GM08714 (cell line): ENCODE data around the gene RBM28.
"Not testable (repeated sequence)": the region's sequence is repeated elsewhere in the genome, so short reads cannot be mapped to it uniquely, and the experiment has no call there.

Experiments used
- H3K4me3 ChIP-seq: fragments of 200-500 bp; sonication (Bioruptor generic); 2 replicates; pipeline ENCODE4 v1.5.1; 2014; ENCODE audit warnings: mild to moderate bottlenecking, low read length, inconsistent platforms
- ZNF274 ChIP-seq: IDR thresholded peaks from 2 replicates; pipeline ENCODE4 v1.6.1; 2012; ENCODE audit warnings: mild to moderate bottlenecking, low read depth, low read length

Gene RBM28

DNA sequence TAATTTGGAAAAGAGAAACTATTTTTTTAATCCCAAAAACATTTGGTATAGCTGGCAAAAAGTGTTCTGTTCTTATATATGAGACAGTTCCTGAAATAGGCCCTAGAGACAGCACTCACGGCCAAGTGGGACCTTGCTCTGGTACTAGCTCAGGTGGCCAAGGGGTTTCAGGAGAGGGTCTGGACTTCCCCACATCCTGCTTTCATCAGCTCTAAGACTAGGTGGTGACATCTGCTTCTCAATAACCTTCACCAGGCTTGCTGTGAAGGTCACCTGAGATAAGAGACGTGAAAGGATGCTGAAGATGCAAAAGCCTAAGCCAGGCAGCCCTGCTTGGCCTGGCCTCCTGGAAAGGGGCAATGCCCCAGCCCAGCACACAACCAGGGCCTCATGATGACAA lies 40.6 kb downstream of the RBM28 start:
- no peak overlapping the region for H3K4me3 ChIP-seq
- no peak for TF ChIP-seq ZNF274

DNA sequence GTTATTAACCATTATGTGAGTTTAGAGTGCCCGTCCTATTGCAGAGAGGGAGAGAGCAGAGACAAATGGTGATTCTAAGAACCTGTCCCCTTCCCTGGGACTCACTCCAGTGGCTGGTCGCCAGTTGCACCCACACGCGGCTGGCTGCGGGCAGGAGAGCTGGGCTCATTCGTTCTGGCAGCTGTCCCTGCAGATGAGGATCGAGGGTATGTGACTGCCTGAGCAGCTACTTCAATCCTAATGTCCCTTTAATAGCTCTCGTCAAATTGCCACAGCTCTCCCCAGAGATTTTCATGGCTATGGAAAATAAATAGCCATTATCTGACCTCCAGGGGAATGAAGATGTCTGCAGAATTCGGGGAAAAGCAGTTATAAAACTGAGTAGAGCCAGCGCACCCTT lies 41.6 kb downstream of the RBM28 start:
- no peak for TF ChIP-seq ZNF274
- no peak overlapping the region for H3K4me3 ChIP-seq

DNA sequence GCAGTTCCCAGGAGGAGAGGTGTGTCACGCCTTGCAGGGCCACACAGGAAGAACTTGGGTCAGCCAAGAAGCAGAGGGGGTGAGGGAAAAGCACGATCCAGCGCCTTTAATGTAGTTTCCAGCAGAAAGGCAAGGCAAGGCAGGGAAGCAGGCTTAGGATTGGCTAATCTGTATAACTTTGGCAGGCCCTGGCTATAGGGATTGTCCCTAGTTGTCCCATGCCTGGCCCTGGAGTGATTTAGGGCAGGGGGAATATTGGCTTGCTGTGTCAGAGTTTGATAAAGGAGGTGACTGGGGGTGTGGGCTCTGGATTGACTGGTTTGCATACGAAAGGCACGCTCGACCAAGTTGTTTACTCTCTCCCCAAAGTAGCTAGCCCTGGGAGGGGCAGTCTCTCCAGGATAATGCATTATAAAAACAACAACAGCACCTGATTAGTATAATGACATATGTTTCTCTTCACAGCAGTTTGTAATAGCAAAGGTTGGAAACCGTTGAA lies 44.5 kb downstream of the RBM28 start:
- no peak for TF ChIP-seq ZNF274
- no peak overlapping the region for H3K4me3 ChIP-seq

DNA sequence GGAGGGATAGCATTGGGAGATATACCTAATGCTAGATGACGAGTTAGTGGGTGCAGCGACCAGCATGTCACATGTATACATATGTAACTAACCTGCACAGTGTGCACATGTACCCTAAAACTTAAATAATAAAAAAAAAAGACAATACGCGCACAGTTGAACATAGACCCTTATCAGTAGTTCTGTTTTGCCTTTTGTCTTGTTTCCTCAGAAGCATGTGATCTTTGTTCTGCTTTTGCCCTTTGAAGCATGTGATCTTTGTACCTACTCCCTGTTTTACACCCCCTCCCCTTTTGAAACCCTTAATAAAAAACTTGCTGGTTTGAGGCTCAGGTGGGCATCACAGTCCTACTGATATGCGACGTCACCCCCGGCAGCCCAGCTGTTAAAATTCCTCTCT lies 45.7 kb downstream of the RBM28 start:
- not testable (repeated sequence) for H3K4me3 ChIP-seq

DNA sequence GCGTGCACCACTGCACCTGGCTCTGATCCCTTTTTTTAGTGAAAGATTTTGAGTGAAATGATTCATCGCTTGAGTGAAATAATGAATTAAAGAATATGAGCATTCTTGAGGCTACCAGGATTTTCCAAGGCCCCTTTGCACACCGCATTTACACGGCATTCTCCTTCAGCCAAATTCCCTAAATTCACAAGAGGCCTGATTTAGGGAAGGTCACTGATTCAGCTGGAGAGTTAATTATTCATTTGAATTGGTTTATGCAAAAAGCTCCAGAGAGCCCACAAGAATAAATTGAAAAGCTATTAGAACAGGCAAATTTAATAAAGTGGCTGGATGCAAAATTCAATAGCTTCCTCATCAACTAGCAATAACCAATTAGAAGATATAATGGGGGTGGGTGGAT lies 56.2 kb downstream of the RBM28 start:
- no peak for TF ChIP-seq ZNF274
- H3K4me3 ChIP-seq = no peak overlapping the region

DNA sequence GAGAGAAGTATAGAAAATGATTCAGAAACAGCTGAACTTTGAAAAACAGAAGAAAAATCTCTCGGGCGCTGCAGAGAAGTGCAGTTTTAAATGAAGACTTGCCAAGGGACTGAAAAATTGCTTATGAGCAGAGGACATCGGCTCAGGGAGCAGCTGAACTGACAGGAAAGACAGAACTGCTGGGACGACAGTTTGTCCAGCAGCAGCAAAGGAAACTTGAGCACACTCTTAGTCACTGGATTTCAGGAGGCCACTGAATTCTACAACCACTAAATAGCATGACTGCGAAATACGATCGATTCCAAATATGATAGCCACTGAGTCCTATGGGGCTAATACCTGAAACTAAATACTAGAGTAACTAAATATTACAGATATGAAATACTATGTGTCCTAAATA lies 59.6 kb downstream of the RBM28 start:
- no peak overlapping the region for H3K4me3 ChIP-seq
- no peak for TF ChIP-seq ZNF274

DNA sequence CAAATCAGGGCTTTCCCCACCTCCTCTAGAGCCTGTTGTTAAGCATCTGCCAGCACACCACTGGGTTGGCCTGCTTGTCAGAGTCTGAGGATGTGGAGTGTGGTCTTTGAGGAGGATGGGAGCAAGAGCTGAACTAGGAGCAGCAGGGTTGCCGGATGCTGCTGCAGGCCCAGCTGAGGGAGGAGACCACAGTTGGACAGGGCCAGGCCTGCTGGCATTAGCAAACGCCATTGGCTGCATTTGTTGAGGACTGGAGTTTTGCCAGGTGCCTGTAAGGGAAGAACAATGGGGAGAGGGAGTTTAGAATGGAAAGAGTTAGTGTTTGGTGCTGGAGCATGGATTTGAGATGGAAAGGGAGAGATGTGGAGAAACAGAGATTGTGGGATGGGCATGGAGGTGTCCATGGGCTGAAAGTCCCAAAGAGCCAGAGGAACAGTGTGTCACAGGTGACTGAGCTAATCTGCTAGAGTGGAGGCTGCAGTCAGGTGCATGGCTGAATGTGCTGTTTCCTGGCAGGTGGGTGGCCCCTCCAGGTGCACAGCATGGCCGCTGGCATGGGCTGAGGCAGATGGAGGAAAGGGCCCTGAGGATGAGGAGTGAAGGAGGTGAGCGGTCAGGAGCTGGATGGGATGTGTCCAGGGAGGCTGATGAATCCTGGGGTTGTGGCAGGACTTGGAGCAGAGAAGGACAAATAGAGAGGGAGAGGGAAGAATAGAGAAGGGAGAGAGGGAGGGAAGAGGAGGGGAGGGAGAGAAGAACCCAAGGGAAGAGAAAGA lies 61.9 kb downstream of the RBM28 start:
- H3K4me3 ChIP-seq = no peak overlapping the region
- no peak for TF ChIP-seq ZNF274

DNA sequence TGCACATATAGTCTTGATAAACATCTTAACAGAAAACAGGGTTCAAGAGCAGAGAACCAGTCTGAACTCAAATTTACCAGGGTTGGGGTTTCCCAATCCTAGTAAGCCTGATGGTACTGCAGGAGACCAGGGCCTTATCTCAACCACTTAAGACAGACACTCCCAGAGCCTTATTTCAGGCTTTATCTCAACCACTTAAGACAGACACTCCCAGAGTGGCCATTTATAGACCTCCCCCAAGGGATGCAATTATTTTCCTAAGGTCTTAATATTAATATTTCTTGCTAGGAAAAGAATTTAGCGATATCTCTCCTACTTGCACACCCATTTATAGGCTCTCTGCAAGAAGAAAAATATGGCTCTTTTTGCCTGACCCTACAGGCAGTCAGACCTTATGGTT lies 63.3 kb downstream of the RBM28 start:
- H3K4me3 ChIP-seq = not testable (repeated sequence)

DNA sequence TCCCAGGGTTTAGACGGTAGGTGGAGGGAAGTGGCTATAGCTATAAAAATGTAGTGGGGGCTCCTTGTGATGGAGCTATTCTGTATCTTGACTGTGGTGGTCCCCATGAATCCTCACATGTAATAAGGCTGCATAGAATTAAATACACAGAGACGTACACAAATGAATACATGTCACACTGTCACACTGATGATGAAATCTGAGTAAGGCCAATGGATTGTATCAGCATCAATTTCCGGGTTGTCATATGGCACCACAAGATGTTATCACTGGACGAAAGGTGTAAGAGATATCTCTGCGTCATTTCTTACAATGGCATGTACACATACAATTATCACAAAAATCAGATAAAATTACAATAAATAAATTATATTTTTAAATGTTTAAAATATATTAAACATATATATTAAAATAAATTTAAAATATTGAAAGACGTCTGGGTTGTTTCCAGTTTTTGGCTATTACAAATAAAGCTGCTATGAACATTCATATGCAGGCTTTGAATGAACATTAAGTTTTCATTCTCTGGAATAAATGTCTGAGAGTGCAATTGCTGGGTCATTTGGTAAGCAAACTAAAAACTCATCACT lies 64.5 kb downstream of the RBM28 start:
- no peak for TF ChIP-seq ZNF274
- no peak overlapping the region for H3K4me3 ChIP-seq

DNA sequence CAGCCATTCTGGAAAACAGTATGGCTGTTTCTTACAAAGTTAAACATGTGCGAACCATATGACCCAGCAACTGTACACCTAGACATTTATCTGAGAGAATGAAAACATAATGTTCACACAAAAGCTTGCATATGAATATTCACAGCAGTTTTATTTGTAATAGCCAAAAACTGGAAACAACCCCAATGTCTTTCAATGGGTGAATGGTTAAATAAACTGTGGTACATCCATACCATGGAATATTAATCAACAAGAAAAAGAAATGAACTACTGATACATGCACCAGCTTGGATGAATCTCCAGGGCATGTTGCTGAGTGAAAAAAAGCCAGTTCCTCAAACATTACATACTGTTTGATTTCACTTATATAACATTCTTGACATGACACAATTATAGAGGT lies 65.3 kb downstream of the RBM28 start:
- H3K4me3 ChIP-seq = no peak overlapping the region
- no peak for TF ChIP-seq ZNF274

DNA sequence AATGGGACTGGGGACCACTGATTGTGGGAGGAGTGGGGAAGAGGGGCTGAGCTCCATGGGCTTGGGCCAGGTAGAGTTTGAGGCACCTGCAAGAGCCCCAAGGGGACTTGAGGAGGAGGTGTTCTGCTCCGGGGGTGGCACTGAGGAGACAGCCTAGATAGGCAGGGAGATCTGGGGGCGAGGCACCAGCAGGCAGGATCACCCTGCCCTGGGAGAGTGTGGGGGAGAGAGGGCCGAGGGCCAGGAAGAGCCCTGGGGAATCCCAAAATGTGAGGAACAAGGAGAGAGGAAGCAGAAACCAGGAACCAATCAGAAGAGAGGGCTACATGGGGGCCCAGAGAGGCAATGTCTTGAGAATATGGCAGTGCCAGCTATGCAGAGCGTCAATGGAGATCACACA lies 68.0 kb downstream of the RBM28 start:
- no peak for TF ChIP-seq ZNF274

DNA sequence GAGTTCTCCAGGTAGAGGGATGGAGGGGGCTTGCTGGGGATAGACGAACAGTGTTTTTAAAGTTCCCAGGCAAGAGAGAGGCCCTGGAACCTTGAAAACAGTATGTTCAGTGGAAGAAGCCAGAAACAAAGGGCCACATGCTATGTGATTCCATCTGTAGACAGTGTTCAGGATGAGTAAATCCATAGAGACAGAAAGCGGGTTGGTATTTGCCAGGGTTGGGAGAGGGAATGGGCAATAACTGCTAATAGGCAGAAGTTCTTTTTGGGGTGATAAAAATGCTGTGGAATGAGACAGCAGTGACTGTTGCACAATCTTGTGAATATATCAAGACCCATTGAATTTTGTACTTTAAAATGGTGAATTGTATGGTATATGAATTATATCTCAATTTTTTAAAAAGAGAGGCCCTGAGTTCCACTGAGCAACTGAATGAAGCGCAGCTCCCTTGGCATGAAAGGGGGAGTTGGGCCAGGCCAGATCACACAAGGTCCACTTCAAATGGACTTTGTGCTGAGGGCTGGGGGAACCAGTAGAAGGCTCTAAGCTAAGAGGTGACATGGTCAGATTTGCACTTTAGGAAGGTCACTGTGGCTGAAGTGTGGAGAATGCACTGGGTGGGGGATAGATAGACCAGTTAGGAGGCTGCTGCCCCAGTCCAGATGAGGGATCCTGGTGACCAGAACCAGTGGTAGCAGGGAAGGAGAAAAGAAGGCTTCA lies 68.7 kb downstream of the RBM28 start:
- H3K4me3 ChIP-seq = no peak overlapping the region
- TF ChIP-seq ZNF274 = no peak

More for the DNA sequence above, 68.0 kb downstream of the RBM28 start:
- H3K4me3 ChIP-seq = no peak overlapping the region

DNA sequence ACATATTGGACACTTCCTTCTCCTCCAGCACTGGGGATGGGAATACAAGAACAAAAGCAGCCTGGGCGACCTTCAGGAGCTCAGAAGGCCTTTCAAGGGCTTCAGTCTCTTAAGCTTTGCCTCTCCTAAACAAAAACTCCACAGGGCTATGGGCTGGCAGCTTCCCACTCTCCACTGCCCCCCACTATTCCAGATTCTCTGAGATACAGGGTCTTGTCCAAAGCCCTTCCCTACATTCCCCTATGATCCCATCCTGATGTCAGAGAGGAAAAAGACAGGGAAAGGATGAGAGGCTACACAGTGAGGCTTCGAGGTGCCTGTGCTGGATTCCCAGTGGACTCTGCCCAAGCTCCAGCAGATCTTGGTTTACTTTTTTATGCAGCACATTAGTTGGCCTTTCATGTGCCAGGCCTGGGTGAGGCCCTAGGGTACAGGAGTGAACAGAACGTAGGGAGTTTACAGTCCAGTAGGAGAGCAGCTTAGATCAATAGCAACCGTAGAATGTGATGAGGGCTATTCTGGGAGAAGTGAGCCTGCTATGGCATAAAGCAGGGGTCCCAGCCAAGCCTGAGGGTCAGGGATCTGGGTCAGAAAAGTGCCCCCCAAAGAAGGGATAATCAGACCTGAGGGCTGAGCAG lies 69.3 kb downstream of the RBM28 start:
- no peak for TF ChIP-seq ZNF274
- H3K4me3 ChIP-seq = no peak overlapping the region

DNA sequence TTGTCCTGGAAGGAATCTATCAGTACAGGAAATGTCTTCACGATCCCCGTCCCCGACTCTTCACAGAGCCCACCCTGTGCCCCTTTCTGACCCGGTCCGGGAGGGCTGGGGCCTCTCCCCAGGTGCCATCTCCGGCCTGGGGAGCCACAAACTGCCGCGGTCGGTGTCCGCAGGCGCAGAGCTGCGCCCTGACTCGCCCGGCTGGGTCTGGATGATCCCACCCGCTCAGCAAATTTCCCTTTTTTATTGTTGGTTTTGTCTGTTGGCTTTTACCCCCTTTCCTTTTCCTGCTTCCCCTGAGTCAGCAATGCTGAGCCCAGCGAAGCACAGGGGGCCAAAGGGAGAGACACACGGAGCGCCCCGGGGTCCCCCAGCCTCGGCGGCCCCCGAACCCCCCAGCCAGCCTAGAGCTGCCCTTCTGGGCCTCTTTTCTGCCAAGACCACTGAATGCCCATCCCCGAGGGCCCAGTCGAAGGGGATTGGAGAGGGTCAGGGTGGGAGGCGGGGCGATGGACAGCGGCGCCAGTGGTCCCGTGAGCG lies 71.7 kb downstream of the RBM28 start:
- H3K4me3 ChIP-seq = no peak overlapping the region
- TF ChIP-seq ZNF274 = no peak
